Body of pancreas (tissue), 4 donors: Measurements from ENCODE around the gene RXRA.

Source experiments
- CTCF ChIP-seq, 7 experiments: fragments of 450-650 bp in 4 of 7; fragments of 200-600 bp in 3 of 7; sonication (generic) in 3 of 7; IDR thresholded peaks; one replicate each; pipeline ENCODE4 v1.5.1; 2016 to 2019; ENCODE audit warnings: antibody characterized with exemption in 7 of 7
- POLR2A ChIP-seq, 3 donors: fragments of 450-650 bp; IDR thresholded peaks; one replicate each; pipeline ENCODE4 v1.6.1; 2016; ENCODE audit warnings: antibody characterized with exemption in 3 of 3, mild to moderate bottlenecking in 2 of 3

- no peak for TF ChIP-seq CTCF (IDR thresholded peaks at IDR 0.05)
- no peak for TF ChIP-seq POLR2A (IDR thresholded peaks at IDR 0.05)
Measured at GRCh38 chr9:134329886-134330285, 3.6 kb downstream of the RXRA start.
